PC-3 (cell line): ENCODE measurements around the gene PDZD2.

Experiments used
- EZH2phosphoT487 ChIP-seq: fragments of 300-600 bp; sonication (generic); IDR thresholded peaks from 2 replicates; pipeline ENCODE4 v1.6.1; 2018; ENCODE audit warnings: mild to moderate bottlenecking, antibody characterized with exemption, low read length, borderline replicate concordance
- TF ChIP-seq, protein P1 (sequence below): fragments of 300-600 bp; sonication (generic); conservative IDR thresholded peaks from 2 replicates; pipeline ENCODE4 v1.5.1; 2017; ENCODE audit warnings: antibody characterized with exemption, low read depth, mild to moderate bottlenecking, low read length

DNA sequence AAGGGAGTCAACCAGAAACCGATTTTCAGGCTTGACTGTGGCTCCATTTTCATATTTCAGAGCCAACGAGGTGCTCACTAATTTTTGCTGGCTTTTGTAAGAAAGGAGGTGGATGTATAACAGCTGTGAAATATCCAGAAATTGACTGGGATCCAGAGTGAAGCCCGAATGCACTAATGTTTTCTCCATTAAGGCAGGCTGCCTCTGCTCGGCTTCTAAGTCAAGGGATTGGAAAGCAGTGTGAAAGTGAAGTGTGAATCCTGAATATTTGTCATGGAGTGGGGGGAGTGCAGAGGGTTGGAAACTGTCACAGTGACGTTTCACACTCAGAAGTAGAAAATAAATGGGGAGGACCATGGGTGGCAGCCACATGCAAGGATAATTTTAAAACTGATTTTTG is 297.8 kb downstream of the PDZD2 start:
- TF ChIP-seq, protein P1, sequence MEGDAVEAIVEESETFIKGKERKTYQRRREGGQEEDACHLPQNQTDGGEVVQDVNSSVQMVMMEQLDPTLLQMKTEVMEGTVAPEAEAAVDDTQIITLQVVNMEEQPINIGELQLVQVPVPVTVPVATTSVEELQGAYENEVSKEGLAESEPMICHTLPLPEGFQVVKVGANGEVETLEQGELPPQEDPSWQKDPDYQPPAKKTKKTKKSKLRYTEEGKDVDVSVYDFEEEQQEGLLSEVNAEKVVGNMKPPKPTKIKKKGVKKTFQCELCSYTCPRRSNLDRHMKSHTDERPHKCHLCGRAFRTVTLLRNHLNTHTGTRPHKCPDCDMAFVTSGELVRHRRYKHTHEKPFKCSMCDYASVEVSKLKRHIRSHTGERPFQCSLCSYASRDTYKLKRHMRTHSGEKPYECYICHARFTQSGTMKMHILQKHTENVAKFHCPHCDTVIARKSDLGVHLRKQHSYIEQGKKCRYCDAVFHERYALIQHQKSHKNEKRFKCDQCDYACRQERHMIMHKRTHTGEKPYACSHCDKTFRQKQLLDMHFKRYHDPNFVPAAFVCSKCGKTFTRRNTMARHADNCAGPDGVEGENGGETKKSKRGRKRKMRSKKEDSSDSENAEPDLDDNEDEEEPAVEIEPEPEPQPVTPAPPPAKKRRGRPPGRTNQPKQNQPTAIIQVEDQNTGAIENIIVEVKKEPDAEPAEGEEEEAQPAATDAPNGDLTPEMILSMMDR: no peak
- no peak for TF ChIP-seq EZH2phosphoT487
